A673 (cell line): ENCODE results near the gene PAPSS1.

ENCODE experiments used
- CTCF ChIP-seq: fragments of 300-800, 200-600 bp; sonication (generic); conservative IDR thresholded peaks from 2 replicates; pipeline ENCODE4 v1.5.1; 2017; ENCODE audit warnings: low read depth, mild to moderate bottlenecking, antibody characterized with exemption, low read length, moderate library complexity, mixed read lengths
- EZH2 ChIP-seq: fragments of 200-600 bp; sonication (generic); IDR thresholded peaks from 2 replicates; pipeline ENCODE4 v1.6.1; 2017; ENCODE audit warnings: borderline replicate concordance, low read depth, mild to moderate bottlenecking, mixed read lengths, antibody characterized with exemption, low read length; ENCODE audit not compliant: poor library complexity, severe bottlenecking

DNA sequence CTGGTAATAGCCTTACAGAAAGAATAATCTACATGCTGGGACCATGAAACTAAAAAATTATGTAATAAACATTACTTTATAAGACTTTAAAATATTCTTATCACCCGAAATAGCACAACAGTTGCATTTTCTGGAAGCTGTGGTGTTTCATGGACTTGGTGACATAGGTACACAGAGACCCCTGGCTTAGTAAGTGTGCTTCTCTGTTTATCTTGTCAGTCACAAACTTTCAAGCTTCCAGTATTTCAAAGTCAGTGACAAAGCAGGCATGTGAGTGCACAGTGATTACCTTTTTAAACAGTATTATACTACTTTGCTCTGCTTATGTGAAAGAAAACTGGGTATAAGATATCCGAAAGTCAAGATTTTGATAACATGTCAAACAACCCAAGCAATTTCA lies 84.3 kb downstream of the PAPSS1 start:
- TF ChIP-seq EZH2 (no peak), CTCF (no peak)
